ENCODE data around the gene CDKN2A. TPM values are rescaled to one million over a fixed set of nuclear protein-coding genes. Genes with fewer than 3 reads are reported as not detected.

The CDKN2A gene
- polyA plus RNA-seq, 1 of the 3 experiments (the other 2 are of a cell fraction) = 41.4 TPM

DNA sequence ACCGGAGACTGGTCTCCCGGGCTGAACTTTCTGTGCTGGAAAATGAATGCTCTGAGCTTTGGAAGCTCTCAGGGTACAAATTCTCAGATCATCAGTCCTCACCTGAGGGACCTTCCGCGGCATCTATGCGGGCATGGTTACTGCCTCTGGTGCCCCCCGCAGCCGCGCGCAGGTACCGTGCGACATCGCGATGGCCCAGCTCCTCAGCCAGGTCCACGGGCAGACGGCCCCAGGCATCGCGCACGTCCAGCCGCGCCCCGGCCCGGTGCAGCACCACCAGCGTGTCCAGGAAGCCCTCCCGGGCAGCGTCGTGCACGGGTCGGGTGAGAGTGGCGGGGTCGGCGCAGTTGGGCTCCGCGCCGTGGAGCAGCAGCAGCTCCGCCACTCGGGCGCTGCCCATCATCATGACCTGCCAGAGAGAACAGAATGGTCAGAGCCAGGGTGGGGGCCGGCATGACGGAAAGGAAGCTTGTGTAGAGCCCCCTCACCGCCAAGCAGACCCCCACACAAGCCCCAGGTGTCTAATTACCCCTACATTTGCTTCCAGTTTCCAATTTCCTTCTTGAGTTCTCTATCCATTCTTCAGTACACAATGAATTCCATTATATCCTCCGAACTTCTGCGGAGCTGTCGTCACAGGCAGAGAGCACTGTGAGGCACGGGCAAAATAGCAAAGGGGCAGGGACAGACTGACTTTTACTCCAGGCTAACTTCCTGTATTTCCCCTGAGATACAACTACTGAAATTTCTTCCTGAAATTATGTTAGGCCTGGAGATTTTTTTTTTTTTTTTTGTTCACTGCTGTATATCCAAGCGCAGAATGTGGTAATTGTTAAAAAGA, 23.2 kb downstream of the CDKN2A start:
- ChIA-PET POLR2A (interaction anchor here (0.8 kb wide), 1 partner anchor 11 kb away, joined by 4 read pairs; no protein-coding TSS in a partner anchor), CTCF (interaction anchor here (0.6 to 1.9 kb wide), 6 partner anchors 12 to 157 kb away, joined by 3 to 8 read pairs (median 4); partner anchors contain the start of genes CDKN2A and CDKN2B)
- Histone ChIP-seq H3K9me2 (no peaks in the 10 kb centered on the region), H3K4me1 (ENCODE audit: control insufficient read depth in 1 of 2, insufficient read depth in 2 of 2, low read depth in 1 of 2, low read length in 1 of 2) (peaks cover 0 to 7% of the 10 kb centered on the region in 2 experiments; a peak in 1 of 4 replicates), H3K36me3 (replicated peaks in 1 of 2; ENCODE audit: control insufficient read depth in 1 of 2, insufficient read depth in 2 of 2, low read length in 1 of 2) (no peaks in the 10 kb centered on the region), H3K27ac (ENCODE audit: low read depth in 2 of 2, low read length in 1 of 2) (no peak overlapping the region), H3K9ac (no peak overlapping the region), H3K27me3 (ENCODE audit: insufficient read depth) (peaks cover 76% of the 10 kb centered on the region), H2AFZ (ENCODE audit: low read depth) (no peak overlapping the region), H3K79me2 (ENCODE audit: insufficient read depth) (no peaks in the 10 kb centered on the region), H4K20me1 (ENCODE audit: insufficient read depth) (no peaks in the 10 kb centered on the region), H3K4me2 (no peak overlapping the region), H3F3A (replicated peaks; ENCODE audit: insufficient read depth) (peaks cover 11% of the 10 kb centered on the region), H3K9me3 (no peaks in the 10 kb centered on the region), H3K4me3 (ENCODE audit: low read depth in 2 of 2, low read length in 1 of 2) (no peak overlapping the region; a peak in 1 of 4 replicates)
- TF ChIP-seq GABPA (IDR thresholded peaks at IDR 0.05; ENCODE audit: low read depth) (no peak), CHD2 (IDR thresholded peaks at IDR 0.05; ENCODE audit: low read length, partially characterized antibody) (no peak), TAF1 (IDR thresholded peaks at IDR 0.05; ENCODE audit: borderline replicate concordance, low read depth, low read length) (no peak)
- DNase-seq = no peak
- WGBS (ENCODE audit: low lambda C conversion rate) = 32% methylated on average over 8 of the region's 45 CpGs

- POLR2A ChIA-PET = interaction anchor here (0.8 kb wide), 2 partner anchors 10 to 39 kb away, joined by 3 to 4 read pairs; partner anchors contain the start of gene CDKN2B
- H2AFZ ChIP-seq (ENCODE audit: low read depth) = no peak overlapping the region
- peaks cover 73% of the 10 kb centered on the region for H3K27me3 ChIP-seq (ENCODE audit: insufficient read depth)
- no peak for DNase-seq
- CTCF ChIA-PET = interaction anchor here (0.7 to 2.3 kb wide), 5 partner anchors 11 to 157 kb away, joined by 3 to 8 read pairs (median 7); partner anchors contain the start of genes CDKN2A and CDKN2B
- no peaks in the 10 kb centered on the region for H3K9me2 ChIP-seq
- no peak overlapping the region for H3K9ac ChIP-seq
- H3F3A ChIP-seq (replicated peaks; ENCODE audit: insufficient read depth) = peaks cover 11% of the 10 kb centered on the region
- no peak overlapping the region for H3K4me3 ChIP-seq (ENCODE audit: low read depth in 2 of 2, low read length in 1 of 2)
- WGBS (ENCODE audit: low lambda C conversion rate) = 66% methylated on average over 19 of the region's 24 CpGs
- no peak overlapping the region for H3K27ac ChIP-seq (ENCODE audit: low read depth in 2 of 2, low read length in 1 of 2)
- H4K20me1 ChIP-seq (ENCODE audit: insufficient read depth) = no peaks in the 10 kb centered on the region
- peaks cover 0 to 13% of the 10 kb centered on the region in 2 experiments; a peak in 1 of 4 replicates for H3K4me1 ChIP-seq (ENCODE audit: control insufficient read depth in 1 of 2, insufficient read depth in 2 of 2, low read depth in 1 of 2, low read length in 1 of 2)
- TF ChIP-seq, protein P1, sequence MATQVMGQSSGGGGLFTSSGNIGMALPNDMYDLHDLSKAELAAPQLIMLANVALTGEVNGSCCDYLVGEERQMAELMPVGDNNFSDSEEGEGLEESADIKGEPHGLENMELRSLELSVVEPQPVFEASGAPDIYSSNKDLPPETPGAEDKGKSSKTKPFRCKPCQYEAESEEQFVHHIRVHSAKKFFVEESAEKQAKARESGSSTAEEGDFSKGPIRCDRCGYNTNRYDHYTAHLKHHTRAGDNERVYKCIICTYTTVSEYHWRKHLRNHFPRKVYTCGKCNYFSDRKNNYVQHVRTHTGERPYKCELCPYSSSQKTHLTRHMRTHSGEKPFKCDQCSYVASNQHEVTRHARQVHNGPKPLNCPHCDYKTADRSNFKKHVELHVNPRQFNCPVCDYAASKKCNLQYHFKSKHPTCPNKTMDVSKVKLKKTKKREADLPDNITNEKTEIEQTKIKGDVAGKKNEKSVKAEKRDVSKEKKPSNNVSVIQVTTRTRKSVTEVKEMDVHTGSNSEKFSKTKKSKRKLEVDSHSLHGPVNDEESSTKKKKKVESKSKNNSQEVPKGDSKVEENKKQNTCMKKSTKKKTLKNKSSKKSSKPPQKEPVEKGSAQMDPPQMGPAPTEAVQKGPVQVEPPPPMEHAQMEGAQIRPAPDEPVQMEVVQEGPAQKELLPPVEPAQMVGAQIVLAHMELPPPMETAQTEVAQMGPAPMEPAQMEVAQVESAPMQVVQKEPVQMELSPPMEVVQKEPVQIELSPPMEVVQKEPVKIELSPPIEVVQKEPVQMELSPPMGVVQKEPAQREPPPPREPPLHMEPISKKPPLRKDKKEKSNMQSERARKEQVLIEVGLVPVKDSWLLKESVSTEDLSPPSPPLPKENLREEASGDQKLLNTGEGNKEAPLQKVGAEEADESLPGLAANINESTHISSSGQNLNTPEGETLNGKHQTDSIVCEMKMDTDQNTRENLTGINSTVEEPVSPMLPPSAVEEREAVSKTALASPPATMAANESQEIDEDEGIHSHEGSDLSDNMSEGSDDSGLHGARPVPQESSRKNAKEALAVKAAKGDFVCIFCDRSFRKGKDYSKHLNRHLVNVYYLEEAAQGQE (IDR thresholded peaks at IDR 0.05; ENCODE audit: low read depth, low read length) = no peak
- no peak for TF ChIP-seq CHD2 (IDR thresholded peaks at IDR 0.05; ENCODE audit: low read length, partially characterized antibody)
- no peak for TF ChIP-seq NFIC (IDR thresholded peaks at IDR 0.05; ENCODE audit: borderline replicate concordance)
- TF ChIP-seq GATA2 (CRISPR knock-in tag; IDR thresholded peaks at IDR 0.05) = no peak
- TF ChIP-seq MEF2A (IDR thresholded peaks at IDR 0.05; ENCODE audit: borderline replicate concordance, low read depth) = no peak
- no peak for TF ChIP-seq TEAD4 (IDR thresholded peaks at IDR 0.05; ENCODE audit: borderline replicate concordance, insufficient read depth)
- no peak for TF ChIP-seq GABPA (IDR thresholded peaks at IDR 0.05; ENCODE audit: low read depth)
- no peak for TF ChIP-seq EZH2phosphoT487 (IDR thresholded peaks at IDR 0.05; ENCODE audit: borderline replicate concordance, low read depth)
- TF ChIP-seq SMC3 (IDR thresholded peaks at IDR 0.05; ENCODE audit: low read depth, low read length) = no peak
- no peak for TF ChIP-seq FOXM1 (IDR thresholded peaks at IDR 0.05; ENCODE audit: low read depth)
- TF ChIP-seq, protein P2, sequence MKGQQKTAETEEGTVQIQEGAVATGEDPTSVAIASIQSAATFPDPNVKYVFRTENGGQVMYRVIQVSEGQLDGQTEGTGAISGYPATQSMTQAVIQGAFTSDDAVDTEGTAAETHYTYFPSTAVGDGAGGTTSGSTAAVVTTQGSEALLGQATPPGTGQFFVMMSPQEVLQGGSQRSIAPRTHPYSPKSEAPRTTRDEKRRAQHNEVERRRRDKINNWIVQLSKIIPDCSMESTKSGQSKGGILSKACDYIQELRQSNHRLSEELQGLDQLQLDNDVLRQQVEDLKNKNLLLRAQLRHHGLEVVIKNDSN (IDR thresholded peaks at IDR 0.05; ENCODE audit: borderline replicate concordance, low read depth) = no peak
- TF ChIP-seq, protein P3, sequence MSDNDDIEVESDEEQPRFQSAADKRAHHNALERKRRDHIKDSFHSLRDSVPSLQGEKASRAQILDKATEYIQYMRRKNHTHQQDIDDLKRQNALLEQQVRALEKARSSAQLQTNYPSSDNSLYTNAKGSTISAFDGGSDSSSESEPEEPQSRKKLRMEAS (IDR thresholded peaks at IDR 0.05; ENCODE audit: low read depth) = no peak
- no peaks in the 10 kb centered on the region for H3K79me2 ChIP-seq (ENCODE audit: insufficient read depth)
- no peaks in the 10 kb centered on the region for H3K9me3 ChIP-seq
- no peak overlapping the region for H3K4me2 ChIP-seq
- no peaks in the 10 kb centered on the region for H3K36me3 ChIP-seq (replicated peaks in 1 of 2; ENCODE audit: control insufficient read depth in 1 of 2, insufficient read depth in 2 of 2, low read length in 1 of 2)
Measured at GRCh38 chr9:21969951-21970799, 24.0 kb downstream of the CDKN2A start.

Measured in SK-N-SH (cell line).